GM18861 (cell line): ENCODE data around the gene SYPL1.

Source experiments
- ATAC-seq: cut with Tn5 transposase; IDR thresholded peaks from one replicate; pipeline ENCODE4 v1.9.1; 2021; ENCODE audit not compliant: unreplicated experiment

Gene SYPL1

DNA sequence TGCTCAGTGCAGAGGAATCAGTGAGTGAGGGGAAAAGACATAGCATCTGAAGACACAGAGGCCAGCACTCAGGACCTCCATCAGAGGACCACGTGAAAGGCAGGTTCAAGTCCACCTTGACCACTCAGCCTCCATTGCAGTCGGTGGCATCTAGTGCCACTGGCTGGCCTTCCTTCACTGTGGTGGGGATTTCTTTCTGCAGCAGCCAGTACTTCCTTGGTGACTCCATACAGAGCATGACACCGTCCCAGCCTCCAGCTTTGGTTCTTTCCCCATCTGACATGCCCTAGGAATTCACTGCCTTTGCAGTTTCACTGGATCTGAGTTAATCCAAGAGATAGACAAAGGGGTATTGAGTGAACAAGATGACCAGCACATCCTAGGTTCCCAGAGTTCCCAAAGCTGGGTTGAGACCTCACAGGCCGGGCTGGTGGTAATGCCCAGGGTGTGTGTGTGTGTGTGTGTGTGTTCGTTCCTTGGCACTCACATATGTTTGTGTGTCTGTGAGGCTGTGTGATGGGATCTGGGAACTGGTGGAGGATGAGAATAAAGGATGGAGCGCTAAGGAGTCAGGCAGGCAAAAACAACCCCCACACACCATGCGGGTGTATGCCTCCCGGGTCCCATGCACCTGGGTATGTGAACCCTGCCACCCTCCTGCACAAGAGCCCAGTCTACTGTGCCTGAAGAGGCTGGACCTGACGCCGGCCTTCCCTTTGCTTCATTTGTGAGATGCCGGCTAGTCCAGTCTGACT lies 57.8 kb downstream of the SYPL1 start:
- ATAC-seq, result no peak

DNA sequence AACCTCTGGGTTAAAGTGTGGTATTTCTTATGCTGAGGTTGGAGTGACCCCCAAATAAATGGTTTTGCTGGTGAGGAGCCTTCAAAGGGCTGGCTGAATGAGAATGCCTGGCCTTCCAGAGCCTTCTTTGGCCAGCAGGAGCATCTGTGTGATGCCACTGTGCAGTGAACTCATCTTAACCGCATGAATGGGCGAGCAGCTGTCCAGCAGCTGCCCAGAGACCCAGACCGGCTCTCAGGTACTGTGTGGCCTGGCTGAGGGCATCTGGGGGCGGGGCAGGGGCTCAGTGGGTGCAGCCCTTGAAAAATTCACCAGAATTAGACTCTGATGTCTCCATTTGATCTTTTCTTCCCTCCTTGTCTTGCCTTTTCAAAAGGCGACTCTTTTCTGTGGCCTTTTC lies 59.0 kb downstream of the SYPL1 start:
- no peak for ATAC-seq

DNA sequence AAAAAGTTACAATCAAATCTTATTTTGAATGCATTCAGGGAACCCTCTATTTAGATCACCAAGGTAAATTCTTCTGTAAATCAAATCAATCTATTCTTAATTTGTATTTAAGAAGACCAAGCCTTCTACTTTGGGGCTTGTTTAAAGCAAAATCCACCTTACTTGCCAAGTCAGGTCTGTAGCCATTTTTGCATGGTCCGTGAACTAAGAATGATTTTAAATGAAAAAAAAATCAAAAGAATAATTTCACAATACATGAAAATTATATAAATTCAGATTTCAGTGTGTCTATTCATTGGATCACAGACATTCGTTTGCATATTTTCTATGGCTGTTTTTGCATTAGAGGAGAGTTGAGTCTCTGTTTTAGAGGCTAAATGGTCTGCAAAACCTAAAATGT lies 59.4 kb downstream of the SYPL1 start:
- ATAC-seq, result no peak

DNA sequence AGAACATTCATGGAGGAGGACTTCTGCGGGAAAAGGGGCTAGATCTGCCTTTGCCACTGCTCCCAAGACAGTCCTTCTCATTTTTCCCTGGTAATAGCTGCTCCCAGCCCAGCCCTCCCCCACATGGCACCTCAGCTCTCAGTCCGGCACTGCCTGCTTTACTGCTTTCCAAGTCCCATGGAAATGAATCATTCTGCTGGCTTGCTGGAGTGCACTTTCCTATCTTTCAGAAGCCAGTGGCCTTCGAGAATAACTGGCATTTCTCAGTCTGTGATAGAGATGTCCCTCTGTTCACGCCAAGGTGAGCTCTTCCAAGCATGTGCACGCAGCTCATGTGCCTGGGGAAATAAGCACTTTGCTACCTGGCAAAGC lies 61.4 kb downstream of the SYPL1 start:
- ATAC-seq, result no peak

DNA sequence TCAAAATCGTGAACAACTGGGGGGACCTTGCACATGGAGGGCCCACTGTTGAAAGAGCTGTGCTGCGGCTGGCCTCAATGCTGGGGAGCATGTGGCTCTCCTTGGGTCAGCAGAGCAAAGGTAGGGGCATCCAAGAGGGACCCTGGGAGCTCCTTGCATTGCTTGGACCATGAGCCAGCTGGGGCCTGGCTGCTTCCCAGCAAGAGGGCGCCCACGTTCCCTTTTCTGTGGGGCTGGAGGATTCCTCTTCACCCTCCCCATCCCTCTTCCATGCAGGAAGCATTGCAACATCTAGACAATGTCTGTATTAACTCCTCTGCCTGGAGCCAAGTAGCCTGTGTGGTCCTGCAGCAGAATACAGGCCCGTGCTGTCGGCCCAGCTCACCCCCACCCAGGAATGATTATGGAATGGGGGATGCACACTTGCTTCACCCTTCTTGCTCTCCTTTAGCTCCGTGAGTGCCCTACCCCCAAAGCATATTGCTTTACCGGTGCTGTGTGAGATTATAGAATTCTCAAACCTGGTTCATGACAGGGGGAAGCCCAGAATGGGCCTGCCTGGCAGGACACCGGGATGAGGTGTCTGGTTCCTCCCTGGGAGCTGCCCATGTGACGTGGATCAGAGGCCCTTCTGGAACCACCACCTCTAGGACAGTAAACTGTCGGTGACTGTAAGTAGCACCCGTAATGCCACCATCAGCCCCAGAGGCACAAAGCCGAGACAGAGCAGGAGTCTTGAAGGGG lies 61.9 kb downstream of the SYPL1 start:
- ATAC-seq, result no peak

DNA sequence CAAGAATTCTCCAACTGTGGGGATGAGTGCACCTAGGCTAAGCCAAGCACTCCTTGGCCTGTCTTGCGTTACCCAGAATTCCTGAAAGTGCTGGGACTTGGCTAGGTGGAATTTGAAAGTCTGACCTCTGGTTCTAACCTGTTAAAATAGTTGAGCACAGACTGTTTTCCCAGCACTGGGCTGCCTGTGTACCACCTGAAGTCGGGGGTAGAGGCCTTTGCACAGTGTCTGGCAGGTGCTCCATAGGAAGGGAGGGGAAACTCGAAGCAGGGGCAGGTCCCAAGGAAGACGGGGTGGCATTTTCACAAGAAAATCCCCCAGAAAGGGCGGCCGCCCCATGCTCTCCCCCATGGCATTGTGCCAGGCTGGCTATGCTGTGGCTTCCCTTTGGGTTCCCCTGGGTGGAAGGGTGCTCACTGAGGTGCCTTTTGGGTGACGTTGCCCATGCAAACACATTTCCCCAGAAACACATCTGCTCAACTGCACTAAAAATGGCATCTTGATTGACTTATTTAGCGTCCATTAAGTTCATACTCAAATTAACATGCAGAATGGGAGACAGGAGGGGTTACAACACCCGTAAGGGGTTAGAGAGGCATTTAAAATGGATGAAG lies 62.9 kb downstream of the SYPL1 start:
- no peak for ATAC-seq

DNA sequence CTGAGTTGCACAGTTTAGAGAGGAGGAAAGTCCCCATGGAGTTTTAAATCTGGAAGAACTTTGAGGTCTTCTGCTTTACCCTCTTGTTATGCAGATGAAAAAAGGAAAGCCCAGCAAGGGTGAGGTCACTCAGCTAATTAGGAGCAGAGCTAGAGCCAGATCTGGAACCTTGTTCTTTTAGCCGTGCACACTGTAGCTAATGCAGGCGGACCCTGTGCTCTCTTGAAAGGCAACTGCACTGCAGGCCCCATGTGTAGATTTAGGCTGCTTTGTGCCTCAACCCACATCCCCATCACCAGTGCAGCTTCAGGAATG lies 63.4 kb downstream of the SYPL1 start:
- no peak for ATAC-seq

DNA sequence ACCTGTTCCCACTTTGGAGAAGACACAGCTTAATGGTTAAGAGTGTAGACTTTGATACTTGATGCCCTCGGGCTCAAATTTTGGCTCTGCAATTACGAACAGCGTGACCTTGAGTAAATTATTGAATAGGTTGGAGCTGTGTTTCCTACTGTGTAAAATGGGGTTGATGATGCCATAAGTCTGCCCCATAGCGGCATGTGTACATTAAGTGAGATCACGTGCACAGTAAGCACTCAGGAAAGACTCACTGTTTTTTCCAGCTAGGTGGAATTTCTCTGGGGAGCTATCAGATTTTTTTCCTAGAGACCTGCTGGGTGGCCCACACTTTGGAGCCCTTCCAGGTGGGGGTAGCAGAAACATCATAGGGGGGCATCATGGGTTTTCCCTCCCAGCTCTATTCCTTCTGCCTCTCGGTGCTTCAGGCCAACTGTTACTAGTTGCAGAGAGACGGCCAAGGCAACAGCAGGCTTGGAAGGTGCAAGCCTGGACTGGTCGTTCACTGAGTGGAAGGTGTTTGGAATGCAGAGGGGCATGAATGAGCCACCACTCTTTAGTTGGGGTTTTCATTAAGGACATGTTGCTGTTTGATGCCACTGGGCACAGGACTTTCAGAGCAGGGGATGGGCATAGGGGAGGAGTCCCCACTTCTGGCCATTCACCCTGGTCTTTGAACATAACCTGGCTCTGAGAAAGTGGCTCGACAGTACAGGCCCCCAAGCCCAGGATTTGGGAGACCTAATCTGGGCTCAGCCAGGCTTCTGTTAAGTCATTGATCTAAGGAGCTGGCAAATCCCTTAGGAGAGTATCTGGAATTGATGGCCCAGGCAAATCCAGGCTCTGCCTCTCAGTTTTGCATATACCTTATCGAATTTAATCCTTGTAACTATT lies 64.0 kb downstream of the SYPL1 start:
- ATAC-seq, result no peak

DNA sequence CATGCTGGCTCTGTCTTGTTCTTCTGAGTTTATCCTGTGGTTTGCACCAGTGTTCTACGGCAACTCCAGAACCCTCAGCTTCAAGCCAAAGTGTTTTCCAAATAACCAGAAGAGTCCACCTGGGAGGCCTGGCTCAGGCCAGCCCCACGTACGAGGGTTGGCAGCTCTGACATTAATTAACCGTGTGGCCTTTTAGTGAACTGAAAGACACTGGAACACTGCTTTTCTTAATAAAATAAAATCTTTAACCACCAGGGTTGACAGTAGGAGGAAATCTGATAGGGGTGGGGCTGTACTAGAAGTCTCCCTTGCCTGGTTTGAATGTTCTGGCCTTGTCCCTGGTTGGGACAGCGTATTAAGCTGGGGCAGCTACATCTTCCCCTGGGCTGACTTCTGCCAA lies 64.9 kb downstream of the SYPL1 start:
- no peak for ATAC-seq

DNA sequence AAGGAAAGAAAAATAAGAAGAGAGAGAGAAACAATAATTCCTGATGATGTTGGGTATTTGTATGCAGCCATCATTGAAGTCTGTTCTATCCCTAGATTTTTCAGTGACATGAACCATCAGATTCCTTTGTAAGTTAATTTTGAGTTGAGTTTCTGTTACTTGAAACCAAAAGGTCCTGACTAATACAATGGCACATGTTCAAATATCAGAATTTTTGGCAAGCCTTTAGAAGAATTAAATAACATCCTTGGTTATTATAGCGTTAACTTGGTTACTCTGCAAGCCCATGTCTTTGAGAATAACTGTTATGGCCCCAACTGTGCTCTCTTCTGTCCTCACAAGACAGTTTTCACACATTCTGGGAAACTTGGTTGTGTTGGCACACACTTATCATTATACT lies 66.5 kb downstream of the SYPL1 start:
- ATAC-seq, result no peak

DNA sequence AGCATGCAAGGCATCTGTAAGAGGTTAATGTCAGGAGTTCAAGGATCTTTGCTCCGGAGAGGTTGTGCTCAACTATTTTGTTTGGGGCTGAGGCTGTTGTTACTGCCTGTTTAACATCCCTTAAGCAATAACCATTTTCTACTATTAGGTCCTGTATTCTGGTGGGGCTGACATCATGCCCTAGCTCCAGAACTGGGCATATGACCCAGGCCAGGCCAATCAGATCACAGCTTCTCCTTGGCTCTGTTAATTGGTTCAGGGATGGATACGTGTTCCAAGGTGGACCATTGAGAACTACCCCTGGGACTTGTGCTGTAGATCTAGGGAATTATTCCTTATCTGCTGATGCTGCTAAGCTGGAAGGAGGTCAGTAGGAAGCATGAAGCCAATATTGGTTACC lies 67.0 kb downstream of the SYPL1 start:
- no peak for ATAC-seq

DNA sequence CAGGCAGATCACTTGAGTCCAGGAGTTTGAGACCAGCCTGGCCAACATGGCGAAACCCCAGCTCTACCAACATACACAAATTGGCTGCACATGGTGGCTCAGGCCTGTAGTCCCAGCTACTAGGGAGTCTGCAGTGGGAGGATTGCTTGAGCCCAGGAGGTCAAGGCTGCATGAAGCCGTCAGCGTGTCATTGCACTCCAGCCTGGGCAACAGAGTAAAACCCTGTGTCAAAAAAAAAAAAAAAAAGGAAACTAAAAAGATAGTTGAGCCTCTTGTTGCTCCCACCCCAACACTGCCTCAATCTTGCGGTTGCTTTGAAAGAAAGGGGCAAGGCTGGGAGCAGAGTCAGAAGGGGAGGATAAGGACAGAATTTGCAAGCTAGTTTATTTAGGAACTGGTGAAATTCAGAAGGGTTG lies 69.9 kb downstream of the SYPL1 start:
- no peak for ATAC-seq

DNA sequence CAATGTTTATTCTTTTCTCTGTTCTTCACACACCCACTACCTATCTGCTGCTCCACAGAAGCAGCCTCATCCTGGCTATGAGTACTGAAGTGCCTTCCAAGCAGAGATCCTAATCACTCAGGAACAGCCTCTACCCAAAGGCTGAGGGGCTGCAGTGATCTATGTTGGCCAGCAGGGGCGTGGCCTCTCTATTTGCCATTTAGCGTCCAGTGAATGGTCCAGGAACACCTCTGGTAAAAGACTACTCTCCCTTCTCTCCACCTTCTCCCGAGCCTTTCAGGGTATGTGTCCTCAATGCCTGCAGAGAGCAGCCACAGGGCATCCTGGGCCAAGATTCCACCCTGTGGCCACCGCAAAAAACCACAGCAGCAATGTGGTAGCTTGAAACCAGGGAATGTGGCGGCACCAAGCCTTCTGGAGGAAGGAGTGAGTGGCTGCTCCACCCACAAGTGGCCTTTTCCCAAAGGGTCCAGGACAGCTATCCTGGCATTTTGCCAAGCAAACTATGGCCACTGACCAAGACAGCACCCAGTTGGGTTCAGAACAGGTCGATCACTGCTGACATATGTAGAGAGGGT lies 70.9 kb downstream of the SYPL1 start:
- no peak for ATAC-seq
